ENCODE results near the gene RANBP1.

GRCh38 chr22:20151276-20151588 lies 35.3 kb downstream of the RANBP1 start:
- TF ChIP-seq CTCF (IDR thresholded peaks at IDR 0.05) (no peak), POLR2A (IDR thresholded peaks at IDR 0.05) (no peak)

Data from tibial nerve (tissue), 3 donors.